Loucy (cell line): ENCODE results near the gene SSH2.

Source experiments
- EZH2phosphoT487 ChIP-seq: fragments of 200-600 bp; IDR thresholded peaks from 2 replicates; pipeline ENCODE4 v1.6.1; 2018; ENCODE audit warnings: antibody characterized with exemption, mild to moderate bottlenecking, moderate library complexity, borderline replicate concordance
- TF ChIP-seq, protein P1 (sequence below): fragments of 200-600 bp; sonication (generic); conservative IDR thresholded peaks from 2 replicates; pipeline ENCODE4 v1.5.1; 2014; ENCODE audit warnings: mild to moderate bottlenecking, antibody characterized with exemption, low read length

DNA sequence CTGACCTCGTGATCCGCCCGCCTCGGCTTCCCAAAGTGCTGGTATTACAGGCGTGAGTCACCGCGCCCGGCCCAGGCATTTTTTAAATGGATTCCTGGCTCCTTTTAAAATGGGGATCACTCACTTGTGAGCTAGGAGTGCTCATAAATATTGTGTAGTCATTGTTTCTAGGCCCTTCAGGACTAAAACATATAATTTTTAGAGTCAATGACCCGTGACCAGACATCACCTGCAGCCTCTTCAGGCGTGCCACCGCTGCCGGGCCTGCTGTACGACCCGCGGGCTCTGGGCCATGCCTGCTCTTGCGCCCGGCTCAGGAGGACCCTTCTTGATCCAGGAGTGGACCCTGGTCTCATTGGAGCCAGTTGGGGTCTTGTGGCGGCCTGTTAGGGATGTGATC lies 42.2 kb upstream of the SSH2 start:
- no peak for TF ChIP-seq EZH2phosphoT487
- TF ChIP-seq, protein P1, sequence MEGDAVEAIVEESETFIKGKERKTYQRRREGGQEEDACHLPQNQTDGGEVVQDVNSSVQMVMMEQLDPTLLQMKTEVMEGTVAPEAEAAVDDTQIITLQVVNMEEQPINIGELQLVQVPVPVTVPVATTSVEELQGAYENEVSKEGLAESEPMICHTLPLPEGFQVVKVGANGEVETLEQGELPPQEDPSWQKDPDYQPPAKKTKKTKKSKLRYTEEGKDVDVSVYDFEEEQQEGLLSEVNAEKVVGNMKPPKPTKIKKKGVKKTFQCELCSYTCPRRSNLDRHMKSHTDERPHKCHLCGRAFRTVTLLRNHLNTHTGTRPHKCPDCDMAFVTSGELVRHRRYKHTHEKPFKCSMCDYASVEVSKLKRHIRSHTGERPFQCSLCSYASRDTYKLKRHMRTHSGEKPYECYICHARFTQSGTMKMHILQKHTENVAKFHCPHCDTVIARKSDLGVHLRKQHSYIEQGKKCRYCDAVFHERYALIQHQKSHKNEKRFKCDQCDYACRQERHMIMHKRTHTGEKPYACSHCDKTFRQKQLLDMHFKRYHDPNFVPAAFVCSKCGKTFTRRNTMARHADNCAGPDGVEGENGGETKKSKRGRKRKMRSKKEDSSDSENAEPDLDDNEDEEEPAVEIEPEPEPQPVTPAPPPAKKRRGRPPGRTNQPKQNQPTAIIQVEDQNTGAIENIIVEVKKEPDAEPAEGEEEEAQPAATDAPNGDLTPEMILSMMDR, result no peak
